ENCODE measurements around the gene TUSC1.
"Not testable (repeated sequence)": the region's sequence is repeated elsewhere in the genome, so short reads cannot be mapped to it uniquely, and the experiment has no call there.

The TUSC1 gene

GRCh38 chr9:25681266-25681665 lies 3.0 kb upstream of the TUSC1 start:
- Histone ChIP-seq H3K27me3 (ENCODE audit: insufficient read depth, low read length) (peaks cover 11% of the 10 kb centered on the region; the same call in 1 of the 2 replicates), H3K9ac (ENCODE audit: low read depth, low read length) (no peak overlapping the region), H3K9me3 (ENCODE audit: insufficient read depth, low read depth, low read length) (no peaks in the 10 kb centered on the region), H3K4me3 (ENCODE audit: low read length) (no peak overlapping the region), H3K36me3 (ENCODE audit: insufficient read depth, low read depth, low read length) (no peaks in the 10 kb centered on the region), H3K4me1 (ENCODE audit: insufficient read depth, low read length) (no peaks in the 10 kb centered on the region), H3K27ac (ENCODE audit: low read length) (no peak overlapping the region)

- Histone ChIP-seq H3K4me3 (ENCODE audit: low read length) (peak overlapping the region; percentile 58), H3K36me3 (ENCODE audit: insufficient read depth, low read depth, low read length) (no peaks in the 10 kb centered on the region), H3K4me1 (ENCODE audit: insufficient read depth, low read length) (peaks cover 7% of the 10 kb centered on the region; the same call in 1 of the 2 replicates), H3K27me3 (ENCODE audit: insufficient read depth, low read length) (peaks cover 11% of the 10 kb centered on the region; the same call in 1 of the 2 replicates), H3K27ac (ENCODE audit: low read length) (no peak overlapping the region), H3K9me3 (ENCODE audit: insufficient read depth, low read depth, low read length) (no peaks in the 10 kb centered on the region), H3K9ac (ENCODE audit: low read depth, low read length) (no peak overlapping the region)
Observed at GRCh38 chr9:25678846-25679360, 659 bp upstream of the TUSC1 start.

DNA sequence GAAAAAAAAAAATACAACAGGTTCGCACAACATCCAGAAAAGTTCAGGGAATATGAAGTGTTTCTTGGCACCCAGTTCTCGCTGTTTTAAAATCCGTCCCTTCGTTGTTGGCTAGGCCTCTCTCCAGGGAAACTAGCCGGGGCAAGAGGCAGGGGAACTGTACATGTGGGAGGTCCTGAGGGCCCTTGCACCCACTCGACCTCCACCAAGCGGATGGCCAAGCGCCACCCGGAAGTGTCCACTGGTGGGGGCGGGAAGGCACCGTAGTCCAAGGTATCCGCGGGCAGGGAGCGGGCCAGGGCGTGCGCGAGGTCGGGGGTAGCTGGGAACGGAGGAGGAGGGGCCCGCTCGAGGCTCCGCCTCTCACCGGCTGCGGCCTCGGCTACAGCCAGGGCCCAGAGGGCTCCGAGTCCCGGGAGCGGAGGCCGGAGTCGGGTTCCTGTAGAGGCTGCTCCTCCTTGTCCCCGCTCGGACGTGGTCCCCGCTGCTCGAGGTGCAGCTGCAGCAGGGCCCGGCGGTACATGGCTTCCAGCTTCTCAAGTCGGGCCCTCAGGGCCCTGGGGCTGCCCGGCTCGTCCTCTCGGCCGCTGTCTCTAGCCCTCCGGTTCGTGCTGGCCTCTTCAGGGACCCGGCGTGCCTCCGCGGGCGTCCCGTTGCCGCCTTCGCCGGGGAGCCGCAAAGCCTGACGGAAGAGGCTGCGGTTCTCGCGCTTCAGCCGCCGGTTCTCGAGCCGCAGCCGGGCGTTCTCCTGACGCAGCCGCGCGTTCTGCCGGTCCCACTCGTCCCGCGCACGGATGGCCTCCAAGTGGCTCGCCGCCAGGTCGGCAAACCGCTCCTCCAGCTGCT lies 720 bp downstream of the TUSC1 start:
- peaks cover 11% of the 10 kb centered on the region; the same call in 1 of the 2 replicates for H3K27me3 ChIP-seq (ENCODE audit: insufficient read depth, low read length)
- no peaks in the 10 kb centered on the region for H3K9me3 ChIP-seq (ENCODE audit: insufficient read depth, low read depth, low read length)
- H3K27ac ChIP-seq (ENCODE audit: low read length) = no peak overlapping the region
- H3K4me3 ChIP-seq (ENCODE audit: low read length) = peak overlapping the region; percentile 54
- H3K9ac ChIP-seq (ENCODE audit: low read depth, low read length) = peak overlapping the region; percentile 58; the same call in 1 of the 2 replicates
- H3K36me3 ChIP-seq (ENCODE audit: insufficient read depth, low read depth, low read length) = no peaks in the 10 kb centered on the region
- peaks cover 7% of the 10 kb centered on the region; the same call in 1 of the 2 replicates for H3K4me1 ChIP-seq (ENCODE audit: insufficient read depth, low read length)

GRCh38 chr9:25675858-25676257 lies 2.4 kb downstream of the TUSC1 start:
- not testable (repeated sequence) for H3K9ac ChIP-seq (ENCODE audit: low read depth, low read length); H3K36me3 ChIP-seq (ENCODE audit: insufficient read depth, low read depth, low read length); H3K4me3 ChIP-seq (ENCODE audit: low read length); H3K9me3 ChIP-seq (ENCODE audit: insufficient read depth, low read depth, low read length); H3K4me1 ChIP-seq (ENCODE audit: insufficient read depth, low read length); H3K27ac ChIP-seq (ENCODE audit: low read length)
- H3K27me3 ChIP-seq (ENCODE audit: insufficient read depth, low read length) = peaks cover 11% of the 10 kb centered on the region; the same call in 1 of the 2 replicates

GRCh38 chr9:25658571-25658970 lies 19.7 kb downstream of the TUSC1 start:
- Histone ChIP-seq H3K36me3 (ENCODE audit: insufficient read depth, low read depth, low read length) (no peaks in the 10 kb centered on the region), H3K9ac (ENCODE audit: low read depth, low read length) (no peak overlapping the region), H3K4me3 (ENCODE audit: low read length) (no peak overlapping the region), H3K27ac (ENCODE audit: low read length) (no peak overlapping the region), H3K9me3 (ENCODE audit: insufficient read depth, low read depth, low read length) (no peaks in the 10 kb centered on the region), H3K4me1 (ENCODE audit: insufficient read depth, low read length) (no peaks in the 10 kb centered on the region), H3K27me3 (ENCODE audit: insufficient read depth, low read length) (no peaks in the 10 kb centered on the region)

- H3K4me1 ChIP-seq (ENCODE audit: insufficient read depth, low read length) = no peaks in the 10 kb centered on the region
- no peaks in the 10 kb centered on the region for H3K9me3 ChIP-seq (ENCODE audit: insufficient read depth, low read depth, low read length)
- no peaks in the 10 kb centered on the region for H3K36me3 ChIP-seq (ENCODE audit: insufficient read depth, low read depth, low read length)
- no peak overlapping the region for H3K27ac ChIP-seq (ENCODE audit: low read length)
- H3K27me3 ChIP-seq (ENCODE audit: insufficient read depth, low read length) = no peaks in the 10 kb centered on the region
- no peak overlapping the region for H3K4me3 ChIP-seq (ENCODE audit: low read length)
- H3K9ac ChIP-seq (ENCODE audit: low read depth, low read length) = no peak overlapping the region
Observed at GRCh38 chr9:25654417-25654816, 23.8 kb downstream of the TUSC1 start.

DNA sequence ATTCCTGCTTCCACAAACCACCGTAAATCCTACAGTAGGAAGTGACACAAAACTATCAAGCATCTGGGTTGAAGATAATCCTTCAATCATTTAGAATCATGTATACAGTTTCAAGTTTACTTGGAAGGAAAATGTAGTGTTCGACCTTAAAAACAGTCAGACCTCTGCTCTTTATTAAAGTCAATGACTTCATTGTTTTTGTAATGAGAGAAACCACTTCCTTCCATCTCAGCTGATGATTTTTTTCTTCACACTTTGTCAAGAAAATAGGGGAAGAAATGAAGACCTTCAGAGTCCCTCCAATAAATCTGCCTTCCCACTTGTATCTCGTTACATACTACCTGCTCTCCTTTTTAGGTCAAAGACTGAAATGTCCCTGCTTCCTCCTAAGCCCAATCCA lies 30.1 kb downstream of the TUSC1 start:
- Histone ChIP-seq H3K27ac (ENCODE audit: low read length) (no peak overlapping the region), H3K4me3 (ENCODE audit: low read length) (no peak overlapping the region), H3K9me3 (ENCODE audit: insufficient read depth, low read depth, low read length) (no peaks in the 10 kb centered on the region), H3K4me1 (ENCODE audit: insufficient read depth, low read length) (no peaks in the 10 kb centered on the region), H3K9ac (ENCODE audit: low read depth, low read length) (no peak overlapping the region), H3K27me3 (ENCODE audit: insufficient read depth, low read length) (no peaks in the 10 kb centered on the region), H3K36me3 (ENCODE audit: insufficient read depth, low read depth, low read length) (no peaks in the 10 kb centered on the region)

DNA sequence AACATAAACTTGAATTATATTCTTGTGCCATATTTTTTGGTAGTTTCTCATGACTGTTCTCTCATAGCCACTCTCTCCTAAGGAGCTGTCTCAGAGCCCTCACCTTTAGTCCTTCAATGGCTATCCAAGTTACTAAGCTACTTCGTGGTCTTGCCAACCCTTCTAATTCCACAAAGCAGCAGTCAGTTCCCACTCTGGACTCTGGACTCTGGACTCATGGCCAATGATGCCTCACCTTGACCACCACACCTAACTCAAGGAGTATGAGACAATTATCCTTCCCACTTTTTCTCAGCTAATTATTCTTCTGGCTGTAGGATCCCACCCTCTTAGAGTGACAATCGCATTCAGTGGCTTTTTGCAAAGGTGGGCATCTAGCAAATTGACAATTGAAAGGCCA lies 42.2 kb downstream of the TUSC1 start:
- Histone ChIP-seq H3K27me3 (ENCODE audit: insufficient read depth, low read length) (no peaks in the 10 kb centered on the region), H3K4me3 (ENCODE audit: low read length) (no peak overlapping the region), H3K9ac (ENCODE audit: low read depth, low read length) (no peak overlapping the region), H3K9me3 (ENCODE audit: insufficient read depth, low read depth, low read length) (no peaks in the 10 kb centered on the region), H3K4me1 (ENCODE audit: insufficient read depth, low read length) (no peaks in the 10 kb centered on the region), H3K36me3 (ENCODE audit: insufficient read depth, low read depth, low read length) (no peaks in the 10 kb centered on the region), H3K27ac (ENCODE audit: low read length) (no peak overlapping the region)

DNA sequence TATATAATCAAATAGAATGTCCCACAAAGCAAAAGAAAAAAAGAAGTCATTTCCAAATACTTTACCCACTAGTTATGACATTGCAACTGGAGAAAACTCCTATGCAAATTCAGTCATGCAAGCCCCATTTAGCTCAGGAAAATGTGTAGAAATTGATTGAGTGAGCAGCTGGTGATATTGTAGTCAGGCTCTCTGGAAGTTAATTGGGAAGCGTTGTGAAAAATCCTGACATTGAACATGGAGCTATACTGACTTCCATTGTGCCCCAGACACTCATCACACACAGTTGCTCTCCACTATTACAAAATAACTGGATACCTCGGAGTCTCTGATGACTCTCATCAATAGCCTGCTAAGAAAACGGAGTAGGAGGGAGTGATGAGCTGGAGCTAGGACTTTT lies 49.0 kb downstream of the TUSC1 start:
- H3K27ac ChIP-seq (ENCODE audit: low read length) = no peak overlapping the region
- H3K9ac ChIP-seq (ENCODE audit: low read depth, low read length) = no peak overlapping the region
- H3K9me3 ChIP-seq (ENCODE audit: insufficient read depth, low read depth, low read length) = no peaks in the 10 kb centered on the region
- H3K4me1 ChIP-seq (ENCODE audit: insufficient read depth, low read length) = no peaks in the 10 kb centered on the region
- no peaks in the 10 kb centered on the region for H3K36me3 ChIP-seq (ENCODE audit: insufficient read depth, low read depth, low read length)
- no peak overlapping the region for H3K4me3 ChIP-seq (ENCODE audit: low read length)
- H3K27me3 ChIP-seq (ENCODE audit: insufficient read depth, low read length) = no peaks in the 10 kb centered on the region
